ENCODE data around the gene AHRR. TPM values are rescaled to one million over a fixed set of nuclear protein-coding genes. Genes with fewer than 3 reads are reported as not detected.
A peak's percentile ranks its signal among the peaks of the same experiment; 100 is the strongest.

The AHRR gene
- total and polyA plus RNA-seq, 9 donors: 1.4 to 6.9 (median 2.8) TPM

DNA sequence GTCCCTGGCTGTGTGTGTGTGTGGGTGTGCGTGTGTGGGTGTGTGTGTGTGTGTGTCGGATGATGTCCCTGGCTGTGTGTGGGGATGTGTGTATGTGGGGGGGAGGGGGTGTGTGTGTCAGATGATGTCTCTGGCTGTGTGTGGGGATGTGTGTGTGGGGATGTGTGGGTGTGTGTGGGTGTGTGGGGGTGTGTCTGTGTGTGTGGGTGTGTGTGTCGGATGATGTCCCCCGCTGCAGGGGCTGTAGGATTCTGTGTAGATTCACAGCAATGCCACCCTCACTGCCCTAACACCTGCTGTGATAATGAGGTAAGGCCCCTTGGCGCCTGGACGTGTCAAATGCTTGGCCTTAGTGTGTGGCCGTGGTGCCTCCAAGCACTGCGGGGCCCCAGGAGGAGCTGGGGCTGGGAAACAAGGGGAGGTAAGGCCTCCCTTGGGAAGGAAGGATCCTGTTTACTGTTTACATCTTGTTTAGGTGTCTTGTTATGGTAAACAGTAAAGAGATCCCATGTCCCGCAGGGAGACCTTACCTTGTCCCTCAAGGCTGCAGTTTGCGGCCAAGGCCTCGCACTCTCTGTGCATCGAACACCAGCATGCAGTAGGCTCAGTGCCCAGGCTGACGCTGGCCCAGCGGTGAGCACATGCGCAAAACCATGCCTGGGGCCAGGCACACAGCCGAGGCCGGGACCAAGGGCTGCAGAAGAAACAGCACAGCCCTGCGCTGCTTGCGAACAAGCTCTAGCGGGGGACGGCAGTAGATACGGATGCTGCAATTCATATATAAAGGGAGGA is 24.1 kb downstream of the AHRR start:
- WGBS (ENCODE audit: insufficient coverage): 17% methylated on average over 14 of the region's 22 CpGs
- Histone ChIP-seq H3K36me3 (ENCODE audit: control insufficient read depth, insufficient read depth, low read length) (no peaks in the 10 kb centered on the region), H3K4me1 (ENCODE audit: control insufficient read depth, insufficient read depth, low read length) (peaks cover 15% of the 10 kb centered on the region), H3K4me3 (ENCODE audit: low read length) (no peak overlapping the region), H3K27ac (ENCODE audit: low read length) (no peak overlapping the region), H3K27me3 (ENCODE audit: control insufficient read depth, insufficient read depth, low read length) (peaks cover 29% of the 10 kb centered on the region), H3K9me3 (replicated peaks; ENCODE audit: control insufficient read depth, low read depth, low read length) (peaks cover 5% of the 10 kb centered on the region)
- DNase-seq: peak; percentile 83

DNA sequence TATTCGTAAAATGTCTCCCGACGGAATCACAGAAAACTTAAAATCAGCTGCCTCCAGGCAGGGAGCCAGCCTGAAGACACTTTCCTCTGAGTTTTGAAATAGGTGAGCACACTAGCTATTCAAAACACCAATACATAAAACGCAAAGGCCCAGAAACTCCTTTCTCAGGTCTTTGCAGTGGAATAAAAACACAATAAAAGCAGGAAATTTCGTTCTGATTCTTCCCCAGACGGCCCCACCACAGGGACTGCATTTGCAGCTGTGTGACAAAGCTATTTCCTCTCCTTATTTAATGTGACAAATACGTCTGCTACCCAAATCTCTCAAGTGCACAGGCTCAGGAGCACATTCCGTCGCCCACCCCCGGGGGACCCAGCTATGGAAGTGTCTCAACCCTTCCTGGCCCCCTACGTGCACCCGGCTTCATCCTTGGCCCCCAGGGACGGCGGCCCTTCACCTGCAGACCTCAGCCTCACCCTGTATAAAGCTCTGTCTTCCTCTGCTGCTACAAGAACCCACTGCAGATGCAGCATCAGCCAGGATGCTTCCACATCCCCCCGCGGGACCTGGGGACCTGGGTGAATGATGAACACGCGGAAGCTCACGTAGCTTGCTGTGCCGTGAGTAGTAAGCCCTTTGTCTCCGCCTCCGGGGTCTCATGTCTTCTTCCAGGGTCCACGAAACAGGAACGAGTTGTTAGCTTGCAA is 24.9 kb downstream of the AHRR start:
- 23% methylated on average over 16 of the region's 24 CpGs for WGBS (ENCODE audit: insufficient coverage)
- H3K36me3 ChIP-seq (ENCODE audit: control insufficient read depth, insufficient read depth, low read length): no peaks in the 10 kb centered on the region
- H3K27ac ChIP-seq (ENCODE audit: low read length): no peak overlapping the region
- peaks cover 32% of the 10 kb centered on the region for H3K27me3 ChIP-seq (ENCODE audit: control insufficient read depth, insufficient read depth, low read length)
- H3K9me3 ChIP-seq (replicated peaks; ENCODE audit: control insufficient read depth, low read depth, low read length): peaks cover 5% of the 10 kb centered on the region
- no peak for DNase-seq
- peaks cover 15% of the 10 kb centered on the region for H3K4me1 ChIP-seq (ENCODE audit: control insufficient read depth, insufficient read depth, low read length)
- no peak overlapping the region for H3K4me3 ChIP-seq (ENCODE audit: low read length)

DNA sequence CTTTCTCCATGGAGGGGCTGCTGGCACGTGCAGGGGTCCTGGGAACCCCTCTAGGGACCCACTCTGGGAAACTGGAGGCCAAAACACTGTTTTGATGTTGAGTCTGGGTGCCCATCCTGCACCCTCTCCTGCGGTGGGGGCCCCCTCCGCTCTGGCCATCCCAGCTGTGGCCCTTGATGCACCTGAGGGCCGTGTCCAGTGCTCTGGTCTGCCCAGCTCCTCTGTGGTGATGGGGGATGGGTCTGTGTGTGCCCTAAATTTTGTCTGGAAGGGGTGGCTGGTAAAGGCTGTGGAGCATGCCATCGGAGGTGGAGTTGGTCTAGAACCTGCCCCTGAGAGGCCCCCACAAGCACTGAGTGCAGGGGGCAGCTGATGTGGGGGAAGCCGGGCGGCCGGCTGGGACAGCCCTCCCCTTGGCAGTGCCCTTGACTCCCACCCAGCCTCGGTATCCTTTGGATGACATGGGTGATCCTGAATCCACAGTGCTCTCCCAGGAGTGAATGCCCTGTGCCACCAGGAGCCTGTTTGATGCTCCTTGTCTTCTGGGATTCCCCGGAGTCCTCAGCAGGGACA is 26.3 kb downstream of the AHRR start:
- no peaks in the 10 kb centered on the region for H3K36me3 ChIP-seq (ENCODE audit: control insufficient read depth, insufficient read depth, low read length)
- H3K27ac ChIP-seq (ENCODE audit: low read length): no peak overlapping the region
- no peak overlapping the region for H3K4me3 ChIP-seq (ENCODE audit: low read length)
- H3K27me3 ChIP-seq (ENCODE audit: control insufficient read depth, insufficient read depth, low read length): peaks cover 29% of the 10 kb centered on the region
- 81% methylated on average over 8 of the region's 10 CpGs for WGBS (ENCODE audit: insufficient coverage)
- peaks cover 15% of the 10 kb centered on the region for H3K4me1 ChIP-seq (ENCODE audit: control insufficient read depth, insufficient read depth, low read length)
- H3K9me3 ChIP-seq (replicated peaks; ENCODE audit: control insufficient read depth, low read depth, low read length): peaks cover 5% of the 10 kb centered on the region
- DNase-seq: no peak

DNA sequence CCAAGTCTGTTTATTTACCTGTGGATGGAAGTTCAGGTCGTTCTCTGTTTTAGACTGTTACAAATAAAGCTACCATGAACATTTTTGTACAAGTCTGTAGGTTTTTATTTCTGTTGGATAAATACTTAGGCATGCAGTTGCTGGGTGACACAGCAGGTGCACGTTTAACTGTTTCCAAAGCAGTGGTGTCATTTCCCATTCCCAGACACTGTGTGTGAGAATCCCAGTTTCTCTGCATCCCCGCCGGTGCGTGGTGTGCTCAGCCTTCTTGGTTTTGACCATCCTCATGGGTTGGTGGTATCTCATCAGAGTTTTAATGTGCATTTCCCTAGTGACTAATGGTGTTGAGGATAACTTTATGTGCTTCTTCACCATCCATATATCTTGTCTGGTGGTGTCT is 27.2 kb downstream of the AHRR start:
- Histone ChIP-seq H3K27ac (ENCODE audit: low read length) (no peak overlapping the region), H3K9me3 (replicated peaks; ENCODE audit: control insufficient read depth, low read depth, low read length) (no peaks in the 10 kb centered on the region), H3K4me3 (ENCODE audit: low read length) (no peak overlapping the region), H3K36me3 (ENCODE audit: control insufficient read depth, insufficient read depth, low read length) (no peaks in the 10 kb centered on the region), H3K27me3 (ENCODE audit: control insufficient read depth, insufficient read depth, low read length) (peaks cover 22% of the 10 kb centered on the region), H3K4me1 (ENCODE audit: control insufficient read depth, insufficient read depth, low read length) (peaks cover 15% of the 10 kb centered on the region)
- DNase-seq: no peak
- 80% methylated on average over 1 of the region's 5 CpGs for WGBS (ENCODE audit: insufficient coverage)

DNA sequence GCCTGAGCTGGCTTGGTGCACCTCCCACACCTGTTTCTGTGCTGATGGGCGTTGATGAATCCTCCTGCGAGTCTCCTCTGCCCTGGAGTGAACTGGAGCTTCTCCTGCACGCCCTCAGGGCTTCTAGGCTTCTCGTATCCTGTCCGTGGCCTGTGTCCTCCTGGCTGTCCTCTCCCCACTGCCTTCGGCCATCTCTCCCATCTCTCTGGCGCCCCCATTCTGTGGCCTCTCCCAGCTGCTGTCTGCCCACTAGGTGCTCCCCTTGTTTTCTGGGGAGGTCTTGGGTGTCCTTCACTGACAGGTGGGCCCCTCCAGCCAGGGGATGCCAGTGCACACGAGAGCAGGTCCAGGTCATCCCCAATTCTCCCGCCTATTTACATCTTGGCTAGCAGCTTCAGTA is 28.8 kb downstream of the AHRR start:
- Histone ChIP-seq H3K27ac (ENCODE audit: low read length) (no peak overlapping the region), H3K27me3 (ENCODE audit: control insufficient read depth, insufficient read depth, low read length) (peaks cover 22% of the 10 kb centered on the region), H3K9me3 (replicated peaks; ENCODE audit: control insufficient read depth, low read depth, low read length) (no peaks in the 10 kb centered on the region), H3K4me1 (ENCODE audit: control insufficient read depth, insufficient read depth, low read length) (peaks cover 13% of the 10 kb centered on the region), H3K36me3 (ENCODE audit: control insufficient read depth, insufficient read depth, low read length) (no peaks in the 10 kb centered on the region), H3K4me3 (ENCODE audit: low read length) (no peak overlapping the region)
- no peak for DNase-seq
- 71% methylated on average over 6 of the region's 9 CpGs for WGBS (ENCODE audit: insufficient coverage)

DNA sequence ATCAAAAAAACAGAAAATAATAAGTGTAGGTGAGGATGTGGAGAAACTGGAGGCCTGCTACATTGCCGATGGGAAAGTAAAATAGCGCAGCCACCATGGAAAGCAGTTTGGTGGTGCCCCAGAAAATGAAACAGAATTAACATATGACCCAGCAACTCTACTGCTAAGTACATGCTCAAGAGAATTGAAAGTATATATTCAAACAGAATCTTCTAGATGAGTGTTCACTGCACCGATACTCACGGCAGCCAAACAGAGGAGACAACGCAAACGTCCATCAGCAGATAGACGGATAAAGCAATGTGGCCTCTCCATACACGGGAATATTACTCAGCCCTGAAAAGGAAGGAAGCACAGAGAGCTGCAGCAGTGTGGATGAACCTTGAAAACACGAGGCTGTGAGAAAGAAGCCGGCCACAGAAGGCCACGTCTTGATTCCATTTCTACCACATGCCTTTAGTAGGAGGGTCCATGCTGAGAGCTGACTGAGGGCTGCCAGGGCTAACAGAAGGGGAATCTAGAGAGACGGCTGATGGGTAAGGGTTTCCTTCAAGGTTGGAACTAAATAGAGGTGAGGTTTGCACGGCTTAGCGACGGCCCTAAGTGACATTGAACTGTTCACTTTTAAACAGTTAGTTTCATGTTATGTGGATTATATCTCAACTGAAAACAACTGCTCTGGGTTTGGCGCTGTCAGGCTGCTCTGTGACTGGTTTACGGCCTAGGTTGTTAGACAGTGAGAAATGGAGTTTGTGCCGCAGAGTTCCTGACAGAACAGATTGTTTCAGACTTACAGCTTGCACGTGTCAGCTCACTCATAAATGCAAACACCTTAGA is 29.8 kb downstream of the AHRR start:
- H3K27me3 ChIP-seq (ENCODE audit: control insufficient read depth, insufficient read depth, low read length): peaks cover 14% of the 10 kb centered on the region
- H3K4me1 ChIP-seq (ENCODE audit: control insufficient read depth, insufficient read depth, low read length): peaks cover 4% of the 10 kb centered on the region
- WGBS (ENCODE audit: insufficient coverage): 83% methylated on average over 7 of the region's 19 CpGs
- no peaks in the 10 kb centered on the region for H3K9me3 ChIP-seq (replicated peaks; ENCODE audit: control insufficient read depth, low read depth, low read length)
- no peak overlapping the region for H3K4me3 ChIP-seq (ENCODE audit: low read length)
- H3K27ac ChIP-seq (ENCODE audit: low read length): no peak overlapping the region
- no peak for DNase-seq
- no peaks in the 10 kb centered on the region for H3K36me3 ChIP-seq (ENCODE audit: control insufficient read depth, insufficient read depth, low read length)

DNA sequence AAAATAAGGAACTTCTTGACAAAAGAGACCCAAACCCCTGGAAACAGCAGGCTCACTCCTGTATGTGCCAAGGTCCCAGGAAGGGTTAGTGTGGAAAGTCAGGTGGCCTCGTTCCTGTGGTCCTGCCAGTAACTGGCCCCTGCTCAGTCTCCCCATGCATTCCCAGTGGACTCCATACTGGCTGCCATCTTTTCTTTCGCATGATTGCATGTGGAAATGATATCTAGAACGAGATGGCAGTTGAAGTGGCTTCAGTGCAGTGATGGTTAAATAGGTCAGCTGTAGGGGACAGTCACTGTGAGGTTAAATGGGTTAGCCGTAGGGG is 30.4 kb downstream of the AHRR start:
- Histone ChIP-seq H3K4me1 (ENCODE audit: control insufficient read depth, insufficient read depth, low read length) (no peaks in the 10 kb centered on the region), H3K9me3 (replicated peaks; ENCODE audit: control insufficient read depth, low read depth, low read length) (no peaks in the 10 kb centered on the region), H3K4me3 (ENCODE audit: low read length) (no peak overlapping the region), H3K27me3 (ENCODE audit: control insufficient read depth, insufficient read depth, low read length) (peaks cover 8% of the 10 kb centered on the region), H3K36me3 (ENCODE audit: control insufficient read depth, insufficient read depth, low read length) (no peaks in the 10 kb centered on the region), H3K27ac (ENCODE audit: low read length) (no peak overlapping the region)
- DNase-seq: no peak
- WGBS (ENCODE audit: insufficient coverage): 17% methylated on average over 1 of the region's 4 CpGs

DNA sequence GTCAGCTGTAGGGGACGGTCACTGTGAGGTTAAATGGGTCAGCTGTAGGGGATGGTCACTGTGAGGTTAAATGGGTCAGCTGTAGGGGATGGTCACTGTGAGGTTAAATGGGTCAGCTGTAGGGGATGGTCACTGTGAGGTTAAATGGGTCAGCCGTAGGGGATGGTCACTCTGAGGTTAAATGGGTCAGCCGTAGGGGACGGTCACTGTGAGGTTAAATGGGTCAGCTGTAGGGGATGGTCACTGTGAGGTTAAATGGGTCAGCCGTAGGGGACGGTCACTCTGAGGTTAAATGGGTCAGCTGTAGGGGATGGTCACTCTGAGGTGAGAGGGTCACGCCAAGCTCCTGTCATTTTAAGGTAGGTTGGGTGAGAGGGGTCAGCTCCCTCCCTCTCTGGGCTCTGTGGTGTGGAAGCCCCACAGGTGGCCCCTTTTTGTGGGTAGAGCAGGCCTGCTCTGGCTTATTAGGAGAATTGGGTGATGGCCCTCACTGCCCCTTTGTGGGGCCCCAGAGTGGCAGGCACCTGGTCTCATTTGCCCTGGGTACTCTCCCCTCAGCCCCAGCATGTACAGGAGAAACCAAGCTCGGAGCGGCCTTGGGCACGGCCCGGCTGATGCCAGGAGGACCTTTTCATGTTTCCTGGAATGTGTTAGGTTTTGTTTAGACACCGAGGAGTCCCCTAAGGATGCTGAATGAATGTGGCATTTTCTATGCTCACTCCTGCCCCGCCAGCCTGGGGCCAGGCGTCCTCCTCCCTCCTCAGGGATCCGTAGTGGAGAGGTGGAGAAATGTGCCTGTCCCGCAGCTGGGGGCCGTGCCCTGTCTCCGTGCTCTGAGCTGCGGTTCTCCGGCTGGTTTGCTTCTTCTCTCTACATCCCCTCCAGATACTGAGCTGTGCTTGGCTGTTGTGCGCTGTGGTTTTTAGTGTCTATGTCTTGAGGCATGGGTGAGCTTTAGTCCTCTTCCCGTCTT is 31.4 kb downstream of the AHRR start:
- no peaks in the 10 kb centered on the region for H3K9me3 ChIP-seq (replicated peaks; ENCODE audit: control insufficient read depth, low read depth, low read length)
- no peaks in the 10 kb centered on the region for H3K36me3 ChIP-seq (ENCODE audit: control insufficient read depth, insufficient read depth, low read length)

More for the DNA sequence above, 31.4 kb downstream of the AHRR start:
- WGBS (ENCODE audit: insufficient coverage): 60% methylated on average over 1 of the region's 22 CpGs
- H3K27ac ChIP-seq (ENCODE audit: low read length): no peak overlapping the region
- no peak overlapping the region for H3K4me3 ChIP-seq (ENCODE audit: low read length)
- H3K4me1 ChIP-seq (ENCODE audit: control insufficient read depth, insufficient read depth, low read length): no peaks in the 10 kb centered on the region
- peaks cover 4% of the 10 kb centered on the region for H3K27me3 ChIP-seq (ENCODE audit: control insufficient read depth, insufficient read depth, low read length)
- DNase-seq: no peak

All from muscle of leg (tissue), 11 donors.